ENCODE results near the gene AREG.
"Not testable (repeated sequence)": the region's sequence is repeated elsewhere in the genome, so short reads cannot be mapped to it uniquely, and the experiment has no call there.

AREG gene

GRCh38 chr4:74444891-74445642, at the start of gene AREG:
AREG (plus strand) TSS chr4:74445136; CDS start chr4:74445346, 210 bp downstream.
- peak; percentile 66 for DNase-seq (ENCODE audit: low spot score)

- DNase-seq (ENCODE audit: low spot score): no peak
Observed at GRCh38 chr4:74395633-74396032, 49.3 kb upstream of the AREG start.

GRCh38 chr4:74397748-74398426, 47.0 kb upstream of the AREG start:
- DNase-seq (ENCODE audit: low spot score): no peak

- DNase-seq (ENCODE audit: low spot score): not testable (repeated sequence)
Observed at GRCh38 chr4:74398894-74399589, 45.9 kb upstream of the AREG start.

- DNase-seq (ENCODE audit: low spot score): no peak
Observed at GRCh38 chr4:74400395-74400794, 44.5 kb upstream of the AREG start.

- no peak for DNase-seq (ENCODE audit: low spot score)
Observed at GRCh38 chr4:74402692-74403456, 42.1 kb upstream of the AREG start.

- no peak for DNase-seq (ENCODE audit: low spot score)
Observed at GRCh38 chr4:74407891-74408290, 37.0 kb upstream of the AREG start.

GRCh38 chr4:74408639-74409038, 36.3 kb upstream of the AREG start:
- DNase-seq (ENCODE audit: low spot score): no peak

- DNase-seq (ENCODE audit: low spot score): no peak
Observed at GRCh38 chr4:74410272-74410671, 34.7 kb upstream of the AREG start.

GRCh38 chr4:74412225-74412624, 32.7 kb upstream of the AREG start:
- DNase-seq (ENCODE audit: low spot score): no peak

- no peak for DNase-seq (ENCODE audit: low spot score)
Observed at GRCh38 chr4:74413265-74413664, 31.7 kb upstream of the AREG start.

- no peak for DNase-seq (ENCODE audit: low spot score)
Observed at GRCh38 chr4:74414149-74414809, 30.7 kb upstream of the AREG start.

- DNase-seq (ENCODE audit: low spot score): no peak
Observed at GRCh38 chr4:74415602-74416300, 29.2 kb upstream of the AREG start.

- DNase-seq (ENCODE audit: low spot score): no peak
Observed at GRCh38 chr4:74418063-74418670, 26.8 kb upstream of the AREG start.

GRCh38 chr4:74420863-74421262, 24.1 kb upstream of the AREG start:
- DNase-seq (ENCODE audit: low spot score): no peak

- DNase-seq (ENCODE audit: low spot score): no peak
Observed at GRCh38 chr4:74423104-74423503, 21.8 kb upstream of the AREG start.

- no peak for DNase-seq (ENCODE audit: low spot score)
Observed at GRCh38 chr4:74424111-74424510, 20.8 kb upstream of the AREG start.

GRCh38 chr4:74426101-74426500, 18.8 kb upstream of the AREG start:
- DNase-seq (ENCODE audit: low spot score): no peak

GRCh38 chr4:74428276-74428675, 16.7 kb upstream of the AREG start:
- DNase-seq (ENCODE audit: low spot score): no peak

GRCh38 chr4:74431113-74431826, 13.7 kb upstream of the AREG start:
- DNase-seq (ENCODE audit: low spot score): no peak
